H9 (cell line): ENCODE data around the gene STXBP6. TPM values are rescaled to one million over a fixed set of nuclear protein-coding genes. Genes with fewer than 3 reads are reported as not detected.

Experiments used
- DNase-seq: peaks from one replicate; pipeline ENCODE4 v3.0.0-alpha.2; 2017
- H2AFZ ChIP-seq: one replicate; pipeline ENCODE4 v1.6.1; 2013; ENCODE audit warnings: mild to moderate bottlenecking, low read length, control low read depth, moderate library complexity
- H2AK5ac ChIP-seq: 2 replicates; pipeline ENCODE4 v1.6.1; 2013; ENCODE audit warnings: low read length, control low read depth, mixed read lengths; ENCODE audit not compliant: insufficient read length
- H2BK120ac ChIP-seq: one replicate; pipeline ENCODE4 v1.6.1; 2013; ENCODE audit warnings: low read depth, mild to moderate bottlenecking, low read length, control low read depth, inconsistent platforms; ENCODE audit not compliant: poor library complexity, severe bottlenecking
- H2BK12ac ChIP-seq: 2 replicates; pipeline ENCODE4 v1.6.1; 2013; ENCODE audit warnings: low read length, control low read depth, mixed read lengths, low read depth; ENCODE audit not compliant: insufficient read length
- H2BK15ac ChIP-seq: 2 replicates; pipeline ENCODE4 v1.6.1; 2013; ENCODE audit warnings: low read depth, low read length, control low read depth
- H2BK20ac ChIP-seq: one replicate; pipeline ENCODE4 v1.6.1; 2013; ENCODE audit warnings: low read depth, mild to moderate bottlenecking, low read length, control low read depth, inconsistent platforms; ENCODE audit not compliant: poor library complexity, severe bottlenecking
- H2BK5ac ChIP-seq: 2 replicates; pipeline ENCODE4 v1.6.1; 2013; ENCODE audit warnings: low read length, control low read depth, mixed read lengths; ENCODE audit not compliant: insufficient read length
- H3K14ac ChIP-seq: 2 replicates; pipeline ENCODE4 v1.6.1; 2013; ENCODE audit warnings: low read length, control low read depth; ENCODE audit not compliant: insufficient read depth
- H3K18ac ChIP-seq: 2 replicates; pipeline ENCODE4 v1.6.1; 2013; ENCODE audit warnings: low read depth, mild to moderate bottlenecking, mixed read lengths, low read length, control low read depth; ENCODE audit not compliant: insufficient read length
- H3K23ac ChIP-seq: 2 replicates; pipeline ENCODE4 v1.6.1; 2013; ENCODE audit warnings: low read length, control low read depth, mixed read lengths, low read depth; ENCODE audit not compliant: insufficient read length
- H3K23me2 ChIP-seq: 2 replicates; pipeline ENCODE4 v1.6.1; 2013; ENCODE audit warnings: low read depth, mild to moderate bottlenecking, mixed read lengths, low read length, control low read depth; ENCODE audit not compliant: insufficient read length, poor library complexity, severe bottlenecking
- H3K27ac ChIP-seq: 2 replicates; pipeline ENCODE4 v1.5.1; 2013; ENCODE audit warnings: low read length, control low read depth, mixed read lengths, low read depth; ENCODE audit not compliant: insufficient read length
- H3K27me3 ChIP-seq: 2 replicates; pipeline ENCODE4 v1.6.1; 2013; ENCODE audit warnings: low read length, control low read depth, inconsistent platforms; ENCODE audit not compliant: insufficient read depth
- H3K4ac ChIP-seq: 2 replicates; pipeline ENCODE4 v1.6.1; 2013; ENCODE audit warnings: low read depth, mild to moderate bottlenecking, control low read depth, inconsistent platforms, low read length, moderate library complexity
- H3K4me1 ChIP-seq: 2 replicates; pipeline ENCODE4 v1.6.1; 2013; ENCODE audit warnings: low read length, control low read depth, inconsistent platforms; ENCODE audit not compliant: insufficient read depth
- H3K4me2 ChIP-seq: 2 replicates; pipeline ENCODE4 v1.6.1; 2013; ENCODE audit warnings: low read length, control low read depth, mixed read lengths; ENCODE audit not compliant: insufficient read length, insufficient read depth
- H3K56ac ChIP-seq: 2 replicates; pipeline ENCODE4 v1.6.1; 2013; ENCODE audit warnings: low read depth, mild to moderate bottlenecking, mixed read lengths, low read length, control low read depth; ENCODE audit not compliant: insufficient read length
- H3K79me1 ChIP-seq: 2 replicates; pipeline ENCODE4 v1.6.1; 2013; ENCODE audit warnings: low read depth, mild to moderate bottlenecking, moderate library complexity, low read length, control low read depth, inconsistent platforms; ENCODE audit not compliant: insufficient read depth, poor library complexity, severe bottlenecking
- H3K79me2 ChIP-seq: 2 replicates; pipeline ENCODE4 v1.6.1; 2013; ENCODE audit warnings: low read length, control low read depth, inconsistent platforms; ENCODE audit not compliant: insufficient read depth
- H3K9ac ChIP-seq: 2 replicates; pipeline ENCODE4 v1.6.1; 2013; ENCODE audit warnings: low read length, control low read depth, mixed read lengths; ENCODE audit not compliant: insufficient read length; ENCODE audit errors: extremely low read depth
- H3K9me3 ChIP-seq: one replicate; pipeline ENCODE4 v1.6.1; 2013; ENCODE audit warnings: low read depth, low read length, inconsistent platforms; ENCODE audit not compliant: control insufficient read depth
- H3T11ph ChIP-seq: one replicate; pipeline ENCODE4 v1.6.1; 2013; ENCODE audit warnings: mild to moderate bottlenecking, low read length, control low read depth, inconsistent platforms
- H4K20me1 ChIP-seq: one replicate; pipeline ENCODE4 v1.6.1; 2013; ENCODE audit not compliant: control insufficient read depth, insufficient read length, insufficient read depth
- H4K5ac ChIP-seq: 2 replicates; pipeline ENCODE4 v1.6.1; 2013; ENCODE audit warnings: low read depth, mild to moderate bottlenecking, mixed read lengths, low read length, control low read depth; ENCODE audit not compliant: insufficient read length
- H4K8ac ChIP-seq: replicated peaks from 2 replicates; pipeline ENCODE4 v1.6.1; 2013; ENCODE audit warnings: low read length, control low read depth, mixed read lengths, low read depth; ENCODE audit not compliant: insufficient read length
- H4K91ac ChIP-seq: 2 replicates; pipeline ENCODE4 v1.6.1; 2013; ENCODE audit warnings: low read depth, mild to moderate bottlenecking, moderate library complexity, mixed read lengths, low read length, control low read depth; ENCODE audit not compliant: insufficient read length
- H3K27ac Mint-ChIP-seq, 3 experiments: 2 replicates in 2 of 3; 3 replicates in 1 of 3; pipeline ENCODE4 v1.8.0; 2020 to 2021; ENCODE audit warnings: mixed read lengths in 3 of 3, mild to moderate bottlenecking in 1 of 3, moderate library complexity in 1 of 3
- H3K27me3 Mint-ChIP-seq: 2 replicates; pipeline ENCODE4 v1.8.0; 2021; ENCODE audit warnings: low read depth, mild to moderate bottlenecking, moderate library complexity, mixed read lengths
- H3K36me3 Mint-ChIP-seq, 3 experiments: 2 replicates in 2 of 3; 3 replicates in 1 of 3; pipeline ENCODE4 v1.8.0; 2020 to 2021; ENCODE audit warnings: low read depth in 3 of 3, mixed read lengths in 3 of 3; ENCODE audit not compliant: insufficient read depth in 1 of 3
- H3K4me1 Mint-ChIP-seq, 2 experiments: 2 replicates each; pipeline ENCODE4 v1.8.0; 2020; ENCODE audit warnings: mixed read lengths in 2 of 2
- H3K4me3 Mint-ChIP-seq, 2 experiments: 2 replicates in 1 of 2; 3 replicates in 1 of 2; pipeline ENCODE4 v1.8.0; 2020 to 2021; ENCODE audit warnings: mild to moderate bottlenecking in 2 of 2, mixed read lengths in 2 of 2, moderate library complexity in 1 of 2
- H3K9me3 Mint-ChIP-seq, 2 experiments: 2 replicates in 1 of 2; 3 replicates in 1 of 2; pipeline ENCODE4 v1.8.0; 2020; ENCODE audit warnings: mild to moderate bottlenecking in 2 of 2, mixed read lengths in 2 of 2, moderate library complexity in 1 of 2
- WGBS: extraction: QIAGEN DNeasy Blood & Tissue Kit; methylation state at CpG from one replicate; pipeline ENCODE4 v1.1.7; 2013; ENCODE audit warnings: missing lambda C conversion rate, low lambda C conversion rate, mixed read lengths; ENCODE audit not compliant: insufficient read length; ENCODE audit errors: extremely low coverage; 5-methylcytosine and 5-hydroxymethylcytosine counted together
- total RNA-seq: library from RNA; stranded (reverse); gene quantifications from 2 replicates; pipeline ENCODE4 v1.2.1, GENCODE V29; 2021
- TF ChIP-seq, protein P1 (sequence below): fragments of 200-600 bp; sonication (generic); conservative IDR thresholded peaks from 3 replicates; pipeline ENCODE4 v1.8.0; 2021; ENCODE audit warnings: antibody characterized with exemption, mild to moderate bottlenecking

The STXBP6 gene
- total RNA-seq, 1 experiment from 2014 or later = 3.6 TPM

DNA sequence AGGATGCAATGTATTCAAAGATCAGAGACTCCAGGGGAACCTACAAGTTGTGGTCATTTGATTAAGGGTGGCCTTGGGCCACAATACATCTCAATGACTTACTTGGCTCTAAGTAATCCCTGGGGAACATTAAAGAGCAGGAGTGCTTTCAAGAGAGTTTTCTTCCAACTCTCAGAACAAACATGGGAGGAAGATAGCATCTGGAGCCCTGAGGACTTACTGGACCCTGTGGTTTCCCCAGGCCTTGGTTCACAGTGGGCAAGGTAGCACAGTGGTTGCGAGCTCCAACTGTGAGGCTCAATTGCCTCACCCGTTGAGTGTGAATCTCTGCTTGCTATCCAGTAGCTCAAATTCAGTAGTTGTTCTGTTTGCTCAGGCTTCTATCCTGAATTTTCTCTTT is 32.4 kb downstream of the STXBP6 start:
- Histone ChIP-seq H2BK120ac (no peak overlapping the region), H3K9me3 (no peaks in the 10 kb centered on the region), H2BK20ac (no peak overlapping the region), H3K14ac (no peak overlapping the region; the same call in 1 of the 2 replicates), H2BK12ac (no peak overlapping the region), H2AFZ (no peak overlapping the region), H3K4me1 (no peaks in the 10 kb centered on the region), H3K79me1 (no peaks in the 10 kb centered on the region), H3K27me3 (no peaks in the 10 kb centered on the region), H3K56ac (no peak overlapping the region), H4K20me1 (no peaks in the 10 kb centered on the region), H3K4me2 (no peak overlapping the region), H3K9ac (no peak overlapping the region), H2AK5ac (no peak overlapping the region), H3K18ac (no peak overlapping the region), H3K4ac (no peak overlapping the region), H3T11ph (no peak overlapping the region), H4K91ac (no peak overlapping the region), H4K5ac (no peak overlapping the region), H3K23me2 (no peaks in the 10 kb centered on the region), H3K79me2 (no peaks in the 10 kb centered on the region), H2BK5ac (no peak overlapping the region), H4K8ac (no peak overlapping the region), H2BK15ac (no peak overlapping the region), H3K27ac (no peak overlapping the region), H3K23ac (no peak overlapping the region)
- TF ChIP-seq, protein P1, sequence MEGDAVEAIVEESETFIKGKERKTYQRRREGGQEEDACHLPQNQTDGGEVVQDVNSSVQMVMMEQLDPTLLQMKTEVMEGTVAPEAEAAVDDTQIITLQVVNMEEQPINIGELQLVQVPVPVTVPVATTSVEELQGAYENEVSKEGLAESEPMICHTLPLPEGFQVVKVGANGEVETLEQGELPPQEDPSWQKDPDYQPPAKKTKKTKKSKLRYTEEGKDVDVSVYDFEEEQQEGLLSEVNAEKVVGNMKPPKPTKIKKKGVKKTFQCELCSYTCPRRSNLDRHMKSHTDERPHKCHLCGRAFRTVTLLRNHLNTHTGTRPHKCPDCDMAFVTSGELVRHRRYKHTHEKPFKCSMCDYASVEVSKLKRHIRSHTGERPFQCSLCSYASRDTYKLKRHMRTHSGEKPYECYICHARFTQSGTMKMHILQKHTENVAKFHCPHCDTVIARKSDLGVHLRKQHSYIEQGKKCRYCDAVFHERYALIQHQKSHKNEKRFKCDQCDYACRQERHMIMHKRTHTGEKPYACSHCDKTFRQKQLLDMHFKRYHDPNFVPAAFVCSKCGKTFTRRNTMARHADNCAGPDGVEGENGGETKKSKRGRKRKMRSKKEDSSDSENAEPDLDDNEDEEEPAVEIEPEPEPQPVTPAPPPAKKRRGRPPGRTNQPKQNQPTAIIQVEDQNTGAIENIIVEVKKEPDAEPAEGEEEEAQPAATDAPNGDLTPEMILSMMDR = no peak
- Mint-ChIP-seq H3K4me1 (0 out of 4 replicates have a peak, but pooled peaks cover 0 to 2% of the 10 kb centered on the region in 2 experiments), H3K4me3 (no peak overlapping the region), H3K9me3 (no peaks in the 10 kb centered on the region), H3K36me3 (no peaks in the 10 kb centered on the region; a peak in 1 of 7 replicates), H3K27ac (no peak overlapping the region), H3K27me3 (no peaks in the 10 kb centered on the region)
- DNase-seq = no peak
- WGBS = no CpG with 5 or more reads among the region's 2 CpGs
